Caki2 (cell line): ENCODE results near the gene SYT14. TPM values are rescaled to one million over a fixed set of nuclear protein-coding genes. Genes with fewer than 3 reads are reported as not detected.
A peak's percentile ranks its signal among the peaks of the same experiment; 100 is the strongest.
"Not testable (repeated sequence)": the region's sequence is repeated elsewhere in the genome, so short reads cannot be mapped to it uniquely, and the experiment has no call there.

Experiments used
- DNase-seq: peaks from one replicate; pipeline ENCODE4 v3.0.0-alpha.2; 2015; ENCODE audit warnings: low read depth
- in situ Hi-C: cut with HindIII; loops from 2 replicates; pipeline ENCODE4 v1.10.0; 2016; ENCODE audit warnings: low sequenced_read_pairs, low pct_unique_long_range_greater_than_20kb, mixed read lengths
- total RNA-seq: library from RNA; depleted of rRNA; stranded (reverse); fragments of >200 nt; shearing (Covaris generic); gene quantifications from 2 replicates; pipeline ENCODE4 v1.2.3, GENCODE V29; 2014; ENCODE audit warnings: low replicate concordance

SYT14 gene
- total RNA-seq, 1 experiment from 2014 or later = not detected

DNA sequence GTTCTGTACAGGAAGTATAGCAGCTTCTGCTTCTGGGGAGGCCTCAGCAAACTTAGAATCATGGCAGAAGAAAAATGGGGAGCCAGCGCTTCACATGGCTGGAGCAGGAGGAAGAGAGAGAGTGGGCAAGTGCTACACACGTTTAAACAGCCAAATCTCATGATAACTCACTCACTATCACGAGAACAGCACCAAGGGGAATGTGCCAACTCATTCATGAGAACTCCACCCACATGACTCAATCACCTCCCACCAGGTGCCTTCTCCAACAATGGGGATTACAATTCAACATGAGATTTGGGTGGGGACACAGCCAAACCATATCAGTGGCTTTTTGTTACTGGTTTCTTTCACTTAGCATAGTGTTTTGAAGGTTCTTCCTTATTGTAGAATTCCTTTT is 138.6 kb downstream of the SYT14 start:
- in situ Hi-C loops = no loop called here

DNA sequence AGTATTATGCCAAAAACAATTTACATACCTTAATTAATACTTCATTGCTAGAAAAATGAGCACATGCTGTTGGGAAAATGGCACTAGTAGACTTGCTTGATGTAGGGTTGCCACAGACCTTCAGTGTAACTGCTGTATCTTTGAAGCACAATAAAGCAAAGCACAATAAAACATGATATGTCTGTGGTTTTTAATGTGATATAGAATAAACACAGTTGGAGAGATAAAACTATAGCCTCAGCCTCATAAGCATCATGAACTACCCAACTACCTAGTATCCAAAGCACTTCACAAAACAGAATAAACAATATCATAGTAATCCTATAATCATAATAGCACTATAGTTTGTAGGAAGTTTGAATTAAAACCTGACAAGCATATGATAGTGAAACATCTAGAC is 143.5 kb downstream of the SYT14 start:
- in situ Hi-C loops = no loop called here
- no peak for DNase-seq

More for the DNA sequence above, 138.6 kb downstream of the SYT14 start:
- peak; percentile 4 for DNase-seq

DNA sequence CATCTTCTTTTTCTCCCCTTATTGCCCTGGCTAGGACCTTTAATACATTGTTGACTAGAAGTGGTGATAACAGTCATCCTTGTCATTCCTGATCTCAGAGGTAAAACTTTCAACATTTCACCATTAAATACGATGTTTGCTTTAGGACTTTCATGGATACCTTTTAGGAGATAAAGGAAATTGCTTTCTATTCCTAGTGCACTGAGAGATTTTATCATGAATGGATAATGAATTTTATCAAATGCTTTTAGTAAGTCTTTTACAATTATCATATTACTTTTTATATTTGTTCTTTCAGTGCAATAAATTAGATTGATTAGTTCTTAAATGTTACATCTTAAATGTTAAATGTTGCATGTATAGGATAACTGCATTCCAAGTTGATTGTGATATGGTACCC is 147.3 kb downstream of the SYT14 start:
- no peak for DNase-seq
- in situ Hi-C loops = no loop called here

DNA sequence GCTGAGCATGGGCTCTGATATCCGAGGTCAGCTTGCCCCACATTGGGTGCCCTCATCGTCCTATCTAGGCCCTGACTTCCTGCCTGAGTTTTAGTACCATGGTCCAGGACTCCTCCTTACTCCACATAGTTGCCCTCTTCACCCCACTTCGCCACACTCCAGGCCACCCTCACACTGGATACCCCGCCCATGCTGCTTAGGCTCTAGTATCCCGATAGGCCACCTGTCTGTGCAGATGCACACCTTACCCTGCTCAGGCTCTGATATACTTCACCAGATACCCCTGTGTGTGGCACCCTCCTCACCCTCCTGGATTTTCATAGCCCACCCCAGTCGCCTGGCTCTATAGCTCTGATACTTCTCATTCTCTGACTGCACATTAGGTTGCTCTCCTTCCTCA is 149.0 kb downstream of the SYT14 start:
- no peak for DNase-seq
- in situ Hi-C loops = no loop called here

DNA sequence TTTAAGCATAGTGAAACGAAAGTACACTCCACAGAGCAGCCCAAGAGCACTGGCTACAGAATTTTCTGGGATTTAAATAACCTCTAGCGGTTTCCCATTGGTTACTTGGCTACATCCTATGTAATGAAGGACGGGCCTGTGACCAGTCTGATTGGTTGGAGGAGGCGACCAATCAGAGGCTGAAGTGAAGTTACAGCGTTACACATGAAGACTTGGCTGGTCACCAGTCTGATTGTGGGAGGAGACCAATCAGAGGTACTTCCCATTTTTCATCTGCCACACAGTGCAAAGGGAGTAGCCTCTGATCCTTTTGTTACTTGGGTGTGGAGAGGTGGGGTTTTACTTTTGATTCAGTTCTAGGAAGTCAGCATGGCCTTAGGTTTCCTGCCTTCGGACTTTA is 151.8 kb downstream of the SYT14 start:
- DNase-seq = no peak

DNA sequence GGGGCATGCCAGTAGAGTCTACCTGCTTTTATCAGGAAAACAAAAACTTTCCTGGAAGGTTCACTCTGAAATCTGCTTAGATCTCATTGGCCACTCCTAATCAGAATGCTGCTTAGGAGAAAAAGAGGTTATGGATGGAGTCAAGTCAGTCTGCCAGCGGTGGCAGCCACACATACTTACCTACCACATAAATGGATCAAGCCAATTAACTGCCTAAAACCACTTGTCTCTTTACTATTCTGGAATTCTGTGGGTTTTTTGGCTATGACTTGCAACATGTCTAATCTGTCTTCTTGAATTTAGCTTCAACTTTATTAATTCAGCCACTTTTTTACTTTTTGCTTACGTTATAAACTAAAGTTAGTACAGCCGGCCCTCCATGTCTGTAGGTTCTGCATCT is 154.3 kb downstream of the SYT14 start:
- in situ Hi-C loops = no loop called here

More for the DNA sequence above, 151.8 kb downstream of the SYT14 start:
- in situ Hi-C loops = no loop called here

DNA sequence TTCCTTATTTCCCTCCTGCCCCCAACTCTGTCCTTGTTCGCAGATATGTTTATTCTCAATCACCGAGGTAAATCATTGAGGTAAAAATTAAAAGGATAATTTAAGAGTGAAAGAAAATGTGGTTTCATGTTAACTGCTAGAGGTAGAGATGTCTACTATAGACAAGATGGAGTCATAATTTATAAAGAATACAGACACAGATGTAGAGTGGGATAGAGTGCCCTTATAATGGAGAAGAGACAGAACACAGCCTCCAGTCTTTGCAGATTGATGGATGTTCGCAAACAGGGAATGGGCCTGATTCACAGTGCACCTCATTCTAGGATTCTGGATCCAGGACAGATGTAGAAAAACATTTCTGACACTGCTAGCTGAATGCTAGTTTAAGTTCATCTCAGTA is 155.4 kb downstream of the SYT14 start:
- in situ Hi-C loops = no loop called here
- no peak for DNase-seq

More for the DNA sequence above, 154.3 kb downstream of the SYT14 start:
- no peak for DNase-seq

DNA sequence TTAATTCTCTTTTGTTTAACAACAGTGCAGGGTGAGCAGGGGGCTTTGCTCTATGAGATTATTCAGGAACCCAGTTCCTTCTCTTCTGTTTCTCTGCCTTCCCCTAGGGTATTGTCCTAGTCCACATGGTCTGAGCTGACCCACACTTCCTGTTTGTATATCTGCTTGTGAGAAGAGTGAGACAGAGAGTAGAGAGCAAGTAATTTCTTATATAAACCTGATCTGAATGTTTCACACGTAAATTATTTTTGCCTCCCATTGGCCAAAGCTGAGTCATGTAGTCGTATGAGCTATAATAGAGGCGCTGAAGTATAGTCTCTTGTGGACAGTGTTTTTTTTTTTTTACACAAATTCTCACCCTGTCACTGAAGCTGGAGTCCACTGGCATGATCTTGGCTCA is 160.3 kb downstream of the SYT14 start:
- peak; percentile 35 for DNase-seq
- in situ Hi-C loops = no loop called here

DNA sequence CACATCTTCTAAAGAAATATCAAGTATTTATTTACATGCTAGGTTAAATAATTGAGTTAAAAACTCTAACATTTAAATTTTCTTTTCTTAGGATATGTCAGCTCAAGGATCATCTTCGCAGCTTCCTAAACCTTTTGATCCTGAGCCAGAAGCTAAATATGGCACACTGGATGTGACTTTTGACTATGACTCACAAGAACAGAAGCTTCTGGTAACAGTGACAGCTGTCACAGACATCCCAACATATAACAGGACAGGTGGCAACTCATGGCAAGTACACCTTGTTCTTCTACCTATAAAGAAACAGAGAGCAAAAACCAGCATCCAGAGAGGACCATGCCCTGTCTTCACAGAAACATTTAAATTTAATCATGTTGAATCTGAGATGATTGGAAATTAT is 161.9 kb downstream of the SYT14 start:
- in situ Hi-C loops = loop anchor here (5.0 kb wide), 1 partner anchor 48 kb away; no protein-coding TSS in a partner anchor
- no peak for DNase-seq

DNA sequence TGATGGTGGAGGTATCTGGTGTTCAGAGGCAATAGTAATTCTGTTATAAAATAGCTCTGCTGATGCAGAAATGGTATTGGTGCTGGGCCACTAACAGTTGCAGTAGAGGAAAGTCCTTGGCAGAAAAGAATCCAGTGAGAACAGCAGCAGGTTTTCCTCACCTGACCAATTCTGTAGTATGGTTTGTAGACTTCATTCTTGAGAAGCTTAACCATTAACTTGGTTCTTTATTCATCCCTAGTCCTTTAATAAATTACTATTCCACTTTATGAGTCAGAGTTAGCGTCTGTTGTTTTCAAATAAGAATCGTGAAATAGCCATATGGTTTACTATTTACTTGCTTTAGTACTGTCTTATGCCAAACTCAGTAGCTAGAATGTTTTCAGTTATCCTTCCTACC is 166.1 kb downstream of the SYT14 start:
- DNase-seq = peak; percentile 65
- in situ Hi-C loops = loop anchor here (5.0 kb wide), 1 partner anchor 52 kb away; no protein-coding TSS in a partner anchor

DNA sequence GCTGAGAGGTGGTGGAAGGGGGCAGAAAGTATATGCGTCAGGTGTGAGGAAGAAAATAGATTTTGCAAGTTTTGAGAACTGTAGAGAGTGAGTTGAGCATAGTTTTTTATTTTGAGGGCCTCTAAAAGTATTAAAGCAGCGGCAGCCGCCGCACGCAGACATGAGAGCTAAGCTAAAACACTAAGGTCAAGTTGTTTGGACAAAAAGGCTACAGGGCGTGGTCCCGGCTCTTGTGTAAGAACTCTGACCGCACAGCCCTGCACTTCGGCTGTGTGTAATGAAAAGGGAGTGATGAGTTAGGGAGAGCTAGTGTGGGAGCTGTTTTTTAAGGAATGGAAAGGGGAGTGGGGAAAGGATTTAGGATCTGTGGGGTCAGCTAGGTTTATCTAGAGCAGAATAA is 174.9 kb downstream of the SYT14 start:
- in situ Hi-C loops, DNase-seq: not testable (repeated sequence)

DNA sequence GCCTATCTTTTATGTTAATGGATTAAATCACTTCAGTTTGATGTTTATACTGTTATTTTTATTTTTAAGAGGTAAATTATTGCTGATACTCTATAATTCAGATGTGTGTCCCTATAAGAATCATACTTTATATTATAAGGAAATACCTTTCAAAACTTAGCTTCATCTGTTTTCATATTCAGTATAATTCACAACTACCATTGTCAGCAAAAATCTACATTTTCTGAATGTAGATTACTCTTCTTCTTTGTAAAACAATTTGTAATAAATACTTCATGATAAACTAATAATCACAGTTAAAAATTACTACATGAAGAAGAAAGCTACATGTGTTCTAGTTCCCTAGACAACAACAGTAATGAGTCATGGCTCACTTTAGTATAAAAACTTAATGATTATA is 179.2 kb downstream of the SYT14 start:
- DNase-seq = no peak
- in situ Hi-C loops = no loop called here

DNA sequence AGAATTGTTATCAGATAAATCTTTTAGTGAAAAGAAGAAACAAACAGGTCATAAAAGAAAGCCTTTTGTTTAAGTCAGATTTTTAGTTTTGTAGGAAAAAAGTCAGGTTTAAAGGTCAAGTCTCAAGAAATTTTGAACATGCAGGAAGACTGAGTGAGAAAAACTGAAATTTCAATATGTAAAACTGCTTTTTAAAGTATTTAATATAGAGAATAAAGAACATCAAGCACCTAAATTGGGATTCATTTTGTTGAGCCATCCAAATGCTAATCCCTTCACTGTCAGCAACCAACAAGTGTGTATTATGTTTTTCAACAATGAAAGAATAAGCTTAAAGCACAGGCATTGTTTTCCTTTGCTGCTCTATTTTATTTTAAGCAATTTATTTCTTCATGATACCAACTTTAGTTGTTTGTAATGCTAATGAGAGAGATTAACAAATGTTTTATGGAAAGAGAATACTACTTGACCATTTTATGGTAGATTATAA is 179.7 kb downstream of the SYT14 start:
- in situ Hi-C loops = no loop called here

DNA sequence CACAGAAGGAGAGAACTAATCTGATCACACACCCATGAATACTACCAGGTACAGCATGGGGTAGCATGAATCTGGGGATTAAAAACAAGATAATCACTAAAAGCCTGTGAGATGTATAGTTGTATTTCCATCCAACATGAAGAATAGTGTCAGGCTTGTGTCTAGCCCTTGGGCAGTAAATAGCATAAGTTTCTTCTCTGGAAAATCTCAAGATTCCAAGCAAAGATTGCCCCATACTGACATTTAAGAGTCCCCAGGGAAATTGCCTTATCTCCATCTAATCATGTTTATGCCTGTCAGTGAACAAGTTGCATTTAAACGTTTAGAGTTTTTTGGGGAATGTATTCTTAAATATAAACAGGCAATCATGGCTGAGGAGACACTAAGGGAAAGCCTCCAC is 185.4 kb downstream of the SYT14 start:
- no peak for DNase-seq
- in situ Hi-C loops = no loop called here

More for the DNA sequence above, 179.7 kb downstream of the SYT14 start:
- no peak for DNase-seq

DNA sequence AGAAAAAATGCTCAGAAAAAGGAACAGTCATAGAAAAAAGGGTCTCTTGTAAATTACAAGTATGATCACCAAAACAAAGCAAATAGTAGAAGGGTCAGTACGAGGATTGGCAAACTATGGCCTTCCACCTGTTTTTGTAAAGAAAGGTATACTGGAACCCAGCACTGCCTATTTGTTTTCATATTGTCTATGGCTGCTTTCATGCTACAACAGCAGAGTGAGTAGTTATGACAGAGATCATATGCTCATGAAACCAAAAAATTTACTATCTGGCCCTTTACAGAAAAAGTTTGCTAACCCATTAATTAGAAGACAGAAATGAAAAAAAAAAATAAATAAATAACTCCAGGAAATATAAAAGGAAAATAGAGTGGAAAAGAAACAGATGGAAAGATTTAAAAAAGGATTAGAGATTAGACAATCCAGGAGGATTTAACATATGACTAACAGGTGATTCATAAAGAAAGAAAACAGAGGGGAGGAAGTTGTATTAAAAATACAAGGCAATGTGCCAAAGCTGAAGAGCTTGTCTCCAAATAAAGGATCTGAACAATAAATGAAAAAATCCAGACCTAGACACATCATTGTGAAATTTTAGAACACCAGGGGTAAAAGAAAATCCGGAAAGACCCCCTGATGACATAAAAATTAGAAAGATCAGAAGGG is 186.0 kb downstream of the SYT14 start:
- DNase-seq = peak; percentile 52
- in situ Hi-C loops = no loop called here

DNA sequence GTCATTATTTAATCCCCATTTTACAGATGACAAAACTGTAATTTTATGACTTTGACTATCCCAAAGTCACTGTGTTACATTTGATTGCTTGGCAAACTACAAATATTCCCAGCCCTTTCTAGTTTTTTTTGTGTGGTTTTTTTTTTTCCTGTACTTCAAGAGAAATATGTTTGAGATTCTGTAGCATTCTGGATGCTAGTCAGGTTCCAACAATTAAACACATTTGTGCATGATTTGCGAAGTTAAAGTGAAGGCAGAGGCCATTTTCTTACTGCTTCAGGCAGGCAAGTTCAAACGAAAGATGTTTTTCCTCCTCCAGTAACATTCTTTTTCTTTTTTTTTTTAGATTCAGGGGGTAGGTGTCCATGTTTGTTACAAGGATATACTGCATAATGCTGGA is 186.7 kb downstream of the SYT14 start:
- in situ Hi-C loops = no loop called here
- no peak for DNase-seq

DNA sequence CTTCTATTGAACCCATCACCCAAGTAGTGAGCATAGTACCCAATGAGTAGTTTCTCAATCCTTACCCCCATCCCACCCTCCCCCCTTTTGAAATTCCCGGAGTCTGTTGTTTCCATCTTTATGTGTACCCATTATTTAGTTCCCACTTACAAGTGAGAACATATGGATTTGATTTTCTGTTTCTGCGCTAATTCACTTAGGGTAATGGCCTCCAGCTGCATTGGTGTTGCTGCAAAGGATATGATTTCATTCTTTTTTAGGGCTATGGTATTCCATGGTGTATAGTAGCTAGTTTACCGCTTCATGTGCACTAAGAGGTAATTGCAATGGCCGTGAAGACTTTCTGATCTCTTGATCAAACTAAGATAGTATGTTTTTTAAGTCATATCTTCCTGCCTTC is 187.1 kb downstream of the SYT14 start:
- in situ Hi-C loops = no loop called here
- no peak for DNase-seq

DNA sequence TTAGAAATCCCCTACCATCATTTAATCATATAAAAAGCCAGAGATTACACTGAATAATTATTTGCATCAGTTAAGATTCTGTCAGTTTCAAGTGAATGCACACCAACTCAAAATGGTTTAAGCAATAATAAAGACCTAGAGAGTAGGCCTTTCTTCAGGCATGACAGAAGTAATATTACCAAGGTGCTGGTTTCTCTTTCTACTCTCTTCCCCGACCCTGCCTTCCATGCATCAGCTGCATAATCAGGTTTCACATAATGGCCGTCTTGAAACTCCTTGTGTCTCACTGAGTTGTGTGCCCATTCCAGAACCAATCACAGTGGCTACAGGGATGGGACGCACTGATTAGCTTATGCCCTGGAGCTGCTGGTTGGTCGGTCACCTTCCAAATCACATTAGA is 191.1 kb downstream of the SYT14 start:
- no peak for DNase-seq
- in situ Hi-C loops = no loop called here

DNA sequence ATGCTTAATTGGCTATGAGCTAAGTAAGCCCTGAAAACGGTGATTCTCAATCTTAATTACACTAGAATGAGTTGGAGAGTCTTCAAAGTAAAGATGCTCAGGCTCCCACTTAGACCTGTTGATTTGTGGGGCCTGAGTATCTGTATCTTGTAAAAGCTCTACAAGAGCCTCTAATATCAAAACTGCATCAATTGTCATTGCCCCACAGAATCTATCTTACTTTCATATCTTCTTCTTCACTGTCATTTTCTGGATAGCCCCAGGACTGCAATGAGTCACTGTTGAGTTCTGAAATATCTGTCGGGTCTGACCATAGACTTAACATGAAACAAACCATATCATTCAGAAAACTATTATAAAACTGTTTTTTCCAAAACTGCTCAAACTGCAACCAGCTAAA is 191.7 kb downstream of the SYT14 start:
- in situ Hi-C loops = no loop called here
- no peak for DNase-seq

DNA sequence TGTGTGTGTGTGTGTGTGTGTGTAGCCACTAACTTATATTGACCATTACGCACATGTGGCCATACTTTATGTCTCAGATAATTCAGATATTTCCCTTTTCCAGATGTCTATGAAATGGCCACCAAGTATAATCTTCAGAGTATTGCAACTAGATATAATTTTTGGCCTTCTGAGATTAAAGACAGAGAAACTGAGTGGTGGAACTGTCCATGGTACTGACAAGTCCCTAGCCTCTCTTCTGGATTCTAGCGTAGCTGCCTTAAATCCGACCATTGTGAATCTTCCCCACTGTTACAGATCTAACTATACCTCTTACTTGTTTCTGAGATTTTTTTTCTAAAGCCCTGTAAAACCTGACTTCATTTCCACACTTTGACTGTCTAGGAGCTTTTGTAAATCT is 194.6 kb downstream of the SYT14 start:
- in situ Hi-C loops = no loop called here
- DNase-seq = peak; percentile 16
